Mesenchymal stem cell (in vitro differentiated cells and primary cell): Measurements from ENCODE around the gene FRMPD4.
A peak's percentile ranks its signal among the peaks of the same experiment; 100 is the strongest.

Experiments
- DNase-seq: peaks from one replicate; pipeline ENCODE4 v3.0.0-alpha.2; 2013
- H2AFZ ChIP-seq: one replicate; pipeline ENCODE4 v1.6.1; 2013; ENCODE audit warnings: low read depth, mild to moderate bottlenecking, control low read depth, inconsistent platforms, low read length, moderate library complexity
- H2AK5ac ChIP-seq: 2 replicates; pipeline ENCODE4 v1.6.1; 2013; ENCODE audit warnings: low read length, moderate library complexity, mild to moderate bottlenecking, inconsistent platforms; ENCODE audit not compliant: severe bottlenecking
- H2BK120ac ChIP-seq: one replicate; pipeline ENCODE4 v1.6.1; 2013; ENCODE audit warnings: low read depth, mild to moderate bottlenecking, inconsistent platforms, low read length, moderate library complexity
- H2BK12ac ChIP-seq, 2 experiments: one replicate each; pipeline ENCODE4 v1.6.1; 2013; ENCODE audit warnings: inconsistent platforms in 2 of 2, low read length in 2 of 2, mild to moderate bottlenecking in 2 of 2, moderate library complexity in 2 of 2, control low read depth in 1 of 2
- H2BK15ac ChIP-seq: one replicate; pipeline ENCODE4 v1.6.1; 2013; ENCODE audit warnings: mild to moderate bottlenecking, low read depth, inconsistent platforms; ENCODE audit not compliant: poor library complexity, severe bottlenecking
- H2BK5ac ChIP-seq: 2 replicates; pipeline ENCODE4 v1.6.1; 2013; ENCODE audit warnings: low read depth, mild to moderate bottlenecking, low read length, control low read depth, inconsistent platforms; ENCODE audit not compliant: poor library complexity, severe bottlenecking
- H3K14ac ChIP-seq, 2 experiments: one replicate each; pipeline ENCODE4 v1.6.1; 2013; ENCODE audit warnings: inconsistent platforms in 2 of 2, low read length in 2 of 2, control low read depth in 1 of 2, mild to moderate bottlenecking in 1 of 2, moderate library complexity in 1 of 2
- H3K18ac ChIP-seq, 2 experiments: one replicate each; pipeline ENCODE4 v1.6.1; 2013; ENCODE audit warnings: inconsistent platforms in 2 of 2, low read length in 2 of 2, control low read depth in 1 of 2, low read depth in 1 of 2, mild to moderate bottlenecking in 1 of 2
- H3K23ac ChIP-seq, 2 experiments: one replicate each; pipeline ENCODE4 v1.6.1; 2013; ENCODE audit warnings: inconsistent platforms in 2 of 2, low read length in 2 of 2, mild to moderate bottlenecking in 2 of 2, moderate library complexity in 2 of 2, control low read depth in 1 of 2
- H3K27ac ChIP-seq: 2 replicates; pipeline ENCODE4 v1.5.1; 2013; ENCODE audit warnings: mild to moderate bottlenecking, moderate library complexity, low read length, control low read depth, inconsistent platforms; ENCODE audit not compliant: poor library complexity, severe bottlenecking
- H3K27me3 ChIP-seq, 2 experiments: 2 replicates each; pipeline versions ENCODE4 v1.6.1 to v1.7.0; 2013; ENCODE audit warnings: low read length in 2 of 2, mild to moderate bottlenecking in 2 of 2, moderate library complexity in 2 of 2, control low read depth in 1 of 2, inconsistent platforms in 1 of 2; ENCODE audit not compliant: control insufficient read depth in 1 of 2, insufficient read depth in 1 of 2
- H3K36me3 ChIP-seq, 2 experiments: 2 replicates each; pipeline versions ENCODE4 v1.6.1 to v1.7.0; 2013; ENCODE audit warnings: low read length in 2 of 2, control low read depth in 1 of 2, inconsistent platforms in 1 of 2, low read depth in 1 of 2, mild to moderate bottlenecking in 1 of 2; ENCODE audit not compliant: insufficient read depth in 2 of 2, control insufficient read depth in 1 of 2
- H3K4ac ChIP-seq, 2 experiments: one replicate each; pipeline ENCODE4 v1.6.1; 2013; ENCODE audit warnings: inconsistent platforms in 2 of 2, low read length in 2 of 2, mild to moderate bottlenecking in 2 of 2, moderate library complexity in 2 of 2, control low read depth in 1 of 2, low read depth in 1 of 2
- H3K4me1 ChIP-seq: 2 replicates; pipeline ENCODE4 v1.6.1; 2013; ENCODE audit warnings: low read depth, low read length, control low read depth; ENCODE audit not compliant: control insufficient read depth, insufficient read depth
- H3K4me2 ChIP-seq: 2 replicates; pipeline ENCODE4 v1.6.1; 2013; ENCODE audit warnings: low read length, mild to moderate bottlenecking, inconsistent platforms; ENCODE audit not compliant: poor library complexity, severe bottlenecking
- H3K4me3 ChIP-seq, 2 experiments: 2 replicates each; pipeline versions ENCODE4 v1.5.1 to v1.7.0; 2013; ENCODE audit warnings: low read length in 2 of 2, mild to moderate bottlenecking in 2 of 2, control low read depth in 1 of 2, low read depth in 1 of 2; ENCODE audit not compliant: insufficient read depth in 1 of 2
- H3K79me1 ChIP-seq: replicated peaks from 2 replicates; pipeline ENCODE4 v1.6.1; 2013; ENCODE audit warnings: mild to moderate bottlenecking, control low read depth, low read length, inconsistent platforms; ENCODE audit not compliant: poor library complexity, severe bottlenecking
- H3K9ac ChIP-seq: 2 replicates; pipeline ENCODE4 v1.7.0; 2013; ENCODE audit warnings: mild to moderate bottlenecking, low read length, moderate library complexity
- H3K9me3 ChIP-seq: 2 replicates; pipeline ENCODE4 v1.7.0; 2013; ENCODE audit warnings: mild to moderate bottlenecking, low read length; ENCODE audit not compliant: control insufficient read depth
- H4K8ac ChIP-seq: one replicate; pipeline ENCODE4 v1.6.1; 2013; ENCODE audit warnings: inconsistent platforms, mild to moderate bottlenecking, low read length, moderate library complexity
- H4K91ac ChIP-seq: one replicate; pipeline ENCODE4 v1.6.1; 2013; ENCODE audit warnings: mild to moderate bottlenecking, low read length, inconsistent platforms
- WGBS: methylation state at CpG from one replicate; pipeline ENCODE4 v1.1.7; 2013; ENCODE audit warnings: mixed read lengths; 5-methylcytosine and 5-hydroxymethylcytosine counted together

Gene FRMPD4

GRCh38 chrX:12370497-12370986, 232.3 kb downstream of the FRMPD4 start:
- Histone ChIP-seq H2BK120ac (no peak overlapping the region), H4K8ac (no peak overlapping the region), H3K23ac (no peak overlapping the region), H3K27me3 (no peaks in the 10 kb centered on the region), H3K4me3 (no peak overlapping the region), H3K4ac (no peak overlapping the region), H3K9me3 (no peaks in the 10 kb centered on the region), H3K4me1 (no peaks in the 10 kb centered on the region), H3K4me2 (no peak overlapping the region), H3K27ac (no peak overlapping the region), H2AK5ac (no peak overlapping the region), H3K9ac (peak overlapping the region; percentile 57), H3K18ac (no peak overlapping the region), H4K91ac (no peak overlapping the region), H2BK12ac (no peak overlapping the region), H3K79me1 (no peaks in the 10 kb centered on the region), H3K14ac (no peak overlapping the region), H2AFZ (no peak overlapping the region), H2BK5ac (no peak overlapping the region), H3K36me3 (no peaks in the 10 kb centered on the region), H2BK15ac (no peak overlapping the region)
- 89% methylated on average over 1 of the region's 3 CpGs for WGBS
- peak; percentile 43 for DNase-seq

GRCh38 chrX:12372111-12372510, 233.8 kb downstream of the FRMPD4 start:
- Histone ChIP-seq H4K91ac (no peak overlapping the region), H3K9ac (no peak overlapping the region), H2AFZ (no peak overlapping the region), H3K4me2 (no peak overlapping the region), H3K23ac (no peak overlapping the region), H4K8ac (no peak overlapping the region), H2BK15ac (no peak overlapping the region), H3K9me3 (no peaks in the 10 kb centered on the region), H2BK120ac (no peak overlapping the region), H3K27me3 (no peaks in the 10 kb centered on the region), H3K36me3 (no peaks in the 10 kb centered on the region), H2AK5ac (no peak overlapping the region), H3K4me1 (no peaks in the 10 kb centered on the region), H3K18ac (no peak overlapping the region), H3K79me1 (no peaks in the 10 kb centered on the region), H2BK12ac (no peak overlapping the region), H3K14ac (no peak overlapping the region), H3K4ac (no peak overlapping the region), H3K4me3 (no peak overlapping the region), H3K27ac (no peak overlapping the region), H2BK5ac (no peak overlapping the region)
- no peak for DNase-seq
- WGBS = 81% methylated on average over 5 of the region's 6 CpGs

- WGBS = 91% methylated on average over 5 of the region's 6 CpGs
- H4K91ac ChIP-seq = no peak overlapping the region
- no peaks in the 10 kb centered on the region for H3K9me3 ChIP-seq
Measured at GRCh38 chrX:12374286-12374685, 236.0 kb downstream of the FRMPD4 start.

GRCh38 chrX:12378253-12378652, 240.0 kb downstream of the FRMPD4 start:
- no peak for DNase-seq
- no peak overlapping the region for H3K27ac ChIP-seq
- no peaks in the 10 kb centered on the region for H3K9me3 ChIP-seq
- no peak overlapping the region for H2BK15ac ChIP-seq
- H2BK5ac ChIP-seq = no peak overlapping the region
- no peak overlapping the region for H3K9ac ChIP-seq
- no peak overlapping the region for H4K8ac ChIP-seq
- H2AFZ ChIP-seq = no peak overlapping the region
- no peak overlapping the region for H3K18ac ChIP-seq
- H3K14ac ChIP-seq = no peak overlapping the region
- H2BK120ac ChIP-seq = no peak overlapping the region
- no peak overlapping the region for H3K23ac ChIP-seq
- no peak overlapping the region for H3K4me2 ChIP-seq
- H3K79me1 ChIP-seq = no peaks in the 10 kb centered on the region
- no peak overlapping the region for H4K91ac ChIP-seq
- H3K27me3 ChIP-seq = no peaks in the 10 kb centered on the region
- no peaks in the 10 kb centered on the region for H3K4me1 ChIP-seq
- H3K4ac ChIP-seq = no peak overlapping the region
- no peak overlapping the region for H2AK5ac ChIP-seq
- no peaks in the 10 kb centered on the region for H3K36me3 ChIP-seq
- no peak overlapping the region for H2BK12ac ChIP-seq
- WGBS = 90% methylated on average over 7 of the region's 7 CpGs
- H3K4me3 ChIP-seq = no peak overlapping the region

More at GRCh38 chrX:12374286-12374685, 236.0 kb downstream of the FRMPD4 start:
- H3K14ac ChIP-seq = no peak overlapping the region
- H3K18ac ChIP-seq = no peak overlapping the region
- no peak overlapping the region for H2BK12ac ChIP-seq
- no peaks in the 10 kb centered on the region for H3K4me1 ChIP-seq
- H3K23ac ChIP-seq = no peak overlapping the region
- no peaks in the 10 kb centered on the region for H3K36me3 ChIP-seq
- no peak overlapping the region for H3K4ac ChIP-seq
- H3K4me3 ChIP-seq = no peak overlapping the region
- H3K27me3 ChIP-seq = no peaks in the 10 kb centered on the region
- no peak overlapping the region for H2BK15ac ChIP-seq
- DNase-seq = no peak
- H3K9ac ChIP-seq = no peak overlapping the region
- no peaks in the 10 kb centered on the region for H3K79me1 ChIP-seq
- no peak overlapping the region for H2BK120ac ChIP-seq
- H4K8ac ChIP-seq = no peak overlapping the region
- H2AFZ ChIP-seq = no peak overlapping the region
- no peak overlapping the region for H2AK5ac ChIP-seq
- H3K4me2 ChIP-seq = no peak overlapping the region
- H2BK5ac ChIP-seq = no peak overlapping the region
- no peak overlapping the region for H3K27ac ChIP-seq
